ENCODE results near the gene RIT2.

DNA sequence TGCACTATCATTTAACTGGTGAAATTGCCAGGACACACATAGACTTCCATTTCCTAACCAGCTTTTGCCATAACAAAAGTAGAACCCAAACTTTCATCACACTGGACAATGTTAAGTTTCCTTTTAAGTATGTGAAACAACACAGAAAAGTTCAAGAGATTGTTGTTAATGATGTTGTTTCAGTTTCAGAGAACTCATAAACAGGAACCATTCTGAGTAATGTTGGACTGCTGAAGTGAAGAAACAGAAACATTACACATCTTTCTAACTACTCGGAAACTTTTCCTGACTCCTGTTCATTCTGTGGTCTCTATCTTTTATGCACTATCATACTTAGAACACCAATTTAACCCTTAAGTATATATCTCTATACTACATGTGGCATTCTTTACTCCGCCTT, 179.2 kb downstream of the RIT2 start:
- TF ChIP-seq, protein P1, sequence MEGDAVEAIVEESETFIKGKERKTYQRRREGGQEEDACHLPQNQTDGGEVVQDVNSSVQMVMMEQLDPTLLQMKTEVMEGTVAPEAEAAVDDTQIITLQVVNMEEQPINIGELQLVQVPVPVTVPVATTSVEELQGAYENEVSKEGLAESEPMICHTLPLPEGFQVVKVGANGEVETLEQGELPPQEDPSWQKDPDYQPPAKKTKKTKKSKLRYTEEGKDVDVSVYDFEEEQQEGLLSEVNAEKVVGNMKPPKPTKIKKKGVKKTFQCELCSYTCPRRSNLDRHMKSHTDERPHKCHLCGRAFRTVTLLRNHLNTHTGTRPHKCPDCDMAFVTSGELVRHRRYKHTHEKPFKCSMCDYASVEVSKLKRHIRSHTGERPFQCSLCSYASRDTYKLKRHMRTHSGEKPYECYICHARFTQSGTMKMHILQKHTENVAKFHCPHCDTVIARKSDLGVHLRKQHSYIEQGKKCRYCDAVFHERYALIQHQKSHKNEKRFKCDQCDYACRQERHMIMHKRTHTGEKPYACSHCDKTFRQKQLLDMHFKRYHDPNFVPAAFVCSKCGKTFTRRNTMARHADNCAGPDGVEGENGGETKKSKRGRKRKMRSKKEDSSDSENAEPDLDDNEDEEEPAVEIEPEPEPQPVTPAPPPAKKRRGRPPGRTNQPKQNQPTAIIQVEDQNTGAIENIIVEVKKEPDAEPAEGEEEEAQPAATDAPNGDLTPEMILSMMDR (IDR thresholded peaks at IDR 0.05), result no peak
- TF ChIP-seq POLR2A (IDR thresholded peaks at IDR 0.05), result no peak
- TF ChIP-seq EP300 (IDR thresholded peaks at IDR 0.05), result no peak

All from tibial nerve (tissue), 4 donors.